ENCODE results near the gene PPIP5K1.

The PPIP5K1 gene

DNA sequence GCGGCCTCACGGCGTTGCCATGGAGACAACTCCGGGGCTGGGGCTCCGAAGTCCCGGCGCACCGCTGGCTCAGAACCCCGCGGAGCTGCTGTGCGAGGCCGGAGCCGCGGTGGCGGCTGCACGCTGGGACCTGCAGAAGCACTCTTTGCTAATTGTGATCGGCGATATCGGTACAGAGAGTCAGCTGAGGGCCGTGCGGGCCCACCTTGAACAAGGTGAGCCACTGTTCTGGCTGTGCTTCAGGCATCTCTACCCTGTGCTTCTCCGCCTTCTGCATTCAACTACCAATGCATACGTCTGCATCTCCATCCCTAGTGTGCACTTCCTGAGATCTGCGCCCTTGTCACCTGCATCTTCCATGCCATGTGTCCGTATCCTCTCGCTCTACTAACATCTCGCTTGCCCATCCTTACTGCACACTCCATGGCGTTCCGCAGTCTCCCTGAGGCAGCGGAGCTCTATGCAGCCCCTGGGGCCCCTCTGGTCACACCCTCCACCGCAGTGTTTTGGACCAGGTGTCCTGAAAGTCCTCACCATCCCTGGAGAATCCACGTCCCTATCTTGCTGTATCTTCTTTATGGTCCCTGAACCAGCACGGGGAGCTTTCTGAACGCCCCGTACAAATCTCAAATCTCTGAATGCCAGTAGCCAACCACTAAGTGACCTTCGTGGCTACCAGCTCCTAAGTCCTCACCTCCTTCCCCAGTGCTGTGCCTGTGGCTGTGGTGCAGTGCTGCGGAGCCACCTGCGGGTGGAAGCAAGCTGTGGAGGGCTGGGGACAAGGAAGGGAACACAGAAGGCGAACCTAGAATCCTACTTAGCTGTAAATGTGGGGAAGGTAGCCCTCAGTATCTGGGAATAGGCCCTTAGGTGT is 78.8 kb downstream of the PPIP5K1 start:
- peak overlapping the region; percentile 50 for H3K4me3 ChIP-seq (ENCODE audit: low read depth, low read length)
- no peak for DNase-seq (ENCODE audit: low read depth)
- in situ Hi-C loops (cut with HindIII; ENCODE audit: low sequenced_read_pairs), result loop anchor here (5.0 kb wide), 1 partner anchor 34 kb away; no protein-coding TSS in a partner anchor
- TF ChIP-seq CTCF (IDR thresholded peaks at IDR 0.05; ENCODE audit: low read depth, low read length, missing control alignments), result peak; percentile 12

DNA sequence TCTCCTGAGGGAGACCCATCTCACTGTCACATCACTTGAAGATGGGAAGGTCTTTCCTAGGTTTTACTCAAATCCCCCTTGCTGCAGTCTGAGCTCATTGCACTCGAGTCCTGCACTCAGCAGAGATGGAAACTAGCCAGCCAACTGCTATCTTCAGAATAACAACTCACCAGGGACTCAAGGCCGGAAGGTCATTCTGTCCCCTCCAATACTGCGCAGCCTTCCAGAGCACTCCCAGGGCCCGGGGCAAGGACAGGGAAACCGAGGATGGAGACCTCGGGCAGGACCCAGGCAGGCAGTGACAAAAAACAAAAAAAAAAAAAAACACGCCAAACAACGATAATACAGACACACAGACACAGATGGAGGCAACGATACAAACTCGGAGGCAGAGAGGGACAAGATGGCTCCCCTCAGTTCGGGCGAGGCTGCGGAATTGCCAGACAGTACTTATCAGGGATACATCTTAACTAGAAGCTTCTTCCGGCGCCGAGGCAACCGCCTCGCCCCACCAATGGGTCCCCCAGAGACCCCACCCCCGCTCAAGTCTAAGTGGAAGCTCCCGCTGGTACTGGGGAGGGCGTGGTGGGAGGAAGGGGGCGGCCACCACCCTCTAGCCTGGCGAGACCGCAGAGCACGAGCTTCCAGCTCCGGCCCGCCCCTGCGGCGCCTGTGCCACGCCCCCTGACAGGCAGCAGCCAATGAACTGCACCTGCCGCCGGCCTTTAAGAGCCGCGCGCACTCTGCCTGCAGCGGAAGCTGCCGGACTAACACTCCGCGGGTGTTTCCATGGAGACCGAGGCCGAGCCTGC is 79.6 kb downstream of the PPIP5K1 start:
- peak overlapping the region; percentile 50 for H3K4me3 ChIP-seq (ENCODE audit: low read depth, low read length)
- in situ Hi-C loops (cut with HindIII; ENCODE audit: low sequenced_read_pairs), result loop anchor here (5.0 kb wide), 1 partner anchor 33 kb away; no protein-coding TSS in a partner anchor

DNA sequence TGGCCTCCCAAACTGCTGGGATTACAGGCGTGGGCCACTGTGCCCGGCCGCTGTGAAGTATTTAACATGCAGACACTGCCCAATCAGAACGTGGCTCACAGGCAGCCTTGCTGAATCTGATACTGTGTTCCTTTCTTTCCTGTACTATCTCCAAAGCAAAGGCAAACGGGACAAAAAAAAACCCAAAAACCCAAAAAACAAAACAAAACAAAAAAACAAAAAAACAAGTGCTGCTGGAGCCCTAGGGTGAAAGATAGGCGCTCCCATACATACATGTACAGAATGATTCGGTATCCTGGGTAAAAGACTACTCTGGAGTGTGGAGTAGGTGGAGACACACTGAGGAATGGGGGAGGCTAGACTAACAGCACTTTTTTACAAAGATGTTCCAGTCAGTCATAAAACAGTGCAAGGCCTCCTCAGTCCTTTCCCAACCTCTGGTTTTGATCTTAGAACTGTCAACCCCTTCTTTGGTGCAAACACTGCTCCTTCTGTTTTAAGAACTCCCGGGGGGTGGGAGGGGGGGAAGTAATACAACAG is 80.3 kb downstream of the PPIP5K1 start:
- H3K4me3 ChIP-seq (ENCODE audit: low read depth, low read length), result peak overlapping the region; percentile 50
- DNase-seq (ENCODE audit: low read depth), result no peak
- in situ Hi-C loops (cut with HindIII; ENCODE audit: low sequenced_read_pairs), result loop anchor here (5.0 kb wide), 1 partner anchor 32 kb away; no protein-coding TSS in a partner anchor
- no peak for TF ChIP-seq CTCF (IDR thresholded peaks at IDR 0.05; ENCODE audit: low read depth, low read length, missing control alignments)

More for the DNA sequence above, 79.6 kb downstream of the PPIP5K1 start:
- TF ChIP-seq CTCF (IDR thresholded peaks at IDR 0.05; ENCODE audit: low read depth, low read length, missing control alignments), result peak; percentile 43
- peak; percentile 94 for DNase-seq (ENCODE audit: low read depth)

DNA sequence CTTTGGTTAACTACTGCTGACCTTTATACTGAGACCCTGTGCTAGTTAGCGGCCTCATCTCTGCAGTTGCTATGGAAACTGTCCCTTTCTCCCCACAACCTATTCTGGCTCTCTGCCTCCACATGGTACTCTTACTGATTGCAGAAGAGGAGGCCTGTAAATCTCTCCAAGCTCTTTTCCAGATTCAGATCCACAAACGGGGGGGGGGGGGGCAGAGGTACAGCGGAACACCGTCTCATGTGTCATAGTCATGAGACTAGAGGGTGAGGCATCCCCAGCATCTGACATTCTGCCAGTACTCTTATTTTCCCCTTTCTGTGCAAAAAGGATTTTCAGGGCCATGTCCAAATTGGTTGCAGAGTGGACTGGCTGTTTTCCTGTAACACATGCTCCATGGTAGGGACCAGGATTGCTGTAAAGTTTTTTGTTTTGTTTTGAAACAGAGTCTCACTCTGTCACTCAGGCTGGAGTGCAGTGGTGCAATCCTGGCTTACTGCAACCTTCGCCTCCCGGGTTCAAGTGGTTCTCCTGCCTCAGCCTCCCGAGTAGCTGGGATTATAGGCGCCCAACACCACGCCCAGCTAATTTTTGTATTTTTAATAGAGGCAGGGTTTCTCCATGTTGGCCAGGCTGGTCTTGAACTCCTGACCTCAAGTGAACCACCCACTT is 80.9 kb downstream of the PPIP5K1 start:
- DNase-seq (ENCODE audit: low read depth), result no peak
- no peak overlapping the region for H3K4me3 ChIP-seq (ENCODE audit: low read depth, low read length)
- in situ Hi-C loops (cut with HindIII; ENCODE audit: low sequenced_read_pairs), result no loop called here
- no peak for TF ChIP-seq CTCF (IDR thresholded peaks at IDR 0.05; ENCODE audit: low read depth, low read length, missing control alignments)

- DNase-seq (ENCODE audit: low read depth), result no peak
- H3K4me3 ChIP-seq (ENCODE audit: low read depth, low read length), result no peak overlapping the region
- in situ Hi-C loops (cut with HindIII; ENCODE audit: low sequenced_read_pairs), result no loop called here
- TF ChIP-seq CTCF (IDR thresholded peaks at IDR 0.05; ENCODE audit: low read depth, low read length, missing control alignments), result no peak
Observed at GRCh38 chr15:43508421-43508820, 81.6 kb downstream of the PPIP5K1 start.

DNA sequence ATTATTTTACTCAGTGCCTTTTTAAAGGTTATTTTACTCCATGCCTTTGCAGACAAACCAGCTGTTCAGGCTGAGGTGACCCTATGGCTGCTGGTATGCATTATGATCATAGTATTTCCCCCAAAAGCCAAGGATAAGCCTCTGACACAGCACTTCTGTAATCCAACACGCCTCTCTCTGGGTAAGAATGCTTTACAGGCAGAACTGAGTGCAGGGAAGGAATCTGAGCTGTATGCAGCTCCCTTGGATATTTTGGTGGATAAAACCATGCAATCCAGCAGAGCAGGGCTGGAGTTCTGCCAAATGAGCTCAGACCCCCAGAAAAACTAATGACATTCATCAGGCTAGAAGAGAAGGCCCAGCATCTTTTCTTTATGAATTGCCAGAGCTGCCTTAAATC is 84.3 kb downstream of the PPIP5K1 start:
- DNase-seq (ENCODE audit: low read depth), result peak; percentile 26
- in situ Hi-C loops (cut with HindIII; ENCODE audit: low sequenced_read_pairs), result no loop called here
- no peak overlapping the region for H3K4me3 ChIP-seq (ENCODE audit: low read depth, low read length)
- no peak for TF ChIP-seq CTCF (IDR thresholded peaks at IDR 0.05; ENCODE audit: low read depth, low read length, missing control alignments)
